GM12878 (cell line): Measurements from ENCODE around the gene ZFP14. TPM values are rescaled to one million over a fixed set of nuclear protein-coding genes. Genes with fewer than 3 reads are reported as not detected.
A peak's percentile ranks its signal among the peaks of the same experiment; 100 is the strongest.

Experiments used
- ATAC-seq: fragments of 200-7000 bp; cut with Tn5 transposase; 3 replicates; pipeline ENCODE4 v1.9.1; 2020; ENCODE audit warnings: mild to moderate bottlenecking, moderate library complexity
- BruUV-seq: library from RNA; stranded (reverse); fragments of 400-500 nt; replicated peaks from 2 replicates; lab custom pipeline; 2021; lab: Mats Ljungman, UMichigan
- CTCF ChIA-PET: fragments of 300-600 bp; sonication (Branson Sonifier 250); formaldehyde crosslinking; extraction: SDS; loops from one replicate; lab custom pipeline; 2021; ENCODE audit warnings: inconsistent platforms; lab: Yijun Ruan, JAX
- POLR2A ChIA-PET: fragments of 350-600 bp; formaldehyde crosslinking; extraction: SDS; loops from one replicate; lab custom pipeline; 2021; ENCODE audit warnings: inconsistent platforms; lab: Charles Lee
- RAD21 ChIA-PET: fragments of 300-600 bp; sonication (Branson Sonifier 250); formaldehyde crosslinking; loops from one replicate; lab custom pipeline; 2023; ENCODE audit warnings: antibody characterized with exemption; ENCODE audit not compliant: unreplicated experiment; lab: Charles Lee
- SMC1A ChIA-PET: fragments of 300-600 bp; sonication (Branson Sonifier 250); formaldehyde crosslinking; loops from one replicate; lab custom pipeline; 2023; ENCODE audit not compliant: unreplicated experiment, uncharacterized antibody; lab: Charles Lee
- DNase-seq: peaks from one replicate; pipeline ENCODE4 v3.0.0-alpha.2; 2011; ENCODE audit warnings: low read depth, low spot score
- FAIRE-seq: peaks from 3 replicates; lab custom pipeline; 2011; peaks lifted over from hg19 to GRCh38; lab: Jason Lieb, UNC
- H2AFZ ChIP-seq: 2 replicates; pipeline ENCODE4 v1.6.0; 2011; ENCODE audit warnings: low read depth, low read length, control low read depth; ENCODE audit not compliant: control insufficient read depth
- H3K27ac ChIP-seq: 2 replicates; pipeline ENCODE4 v1.5.1; 2011; ENCODE audit warnings: control low read depth; ENCODE audit not compliant: control insufficient read depth, insufficient read depth
- H3K27me3 ChIP-seq, 2 experiments: replicated peaks in 1 of 2; 2 replicates each; pipeline versions ENCODE4 v1.6.0 to v1.6.1; 2011; ENCODE audit warnings: low read length in 1 of 2; ENCODE audit not compliant: control insufficient read depth in 2 of 2, insufficient read depth in 2 of 2
- H3K36me3 ChIP-seq, 2 experiments: 2 replicates each; pipeline ENCODE4 v1.5.1; 2011; ENCODE audit warnings: low read length in 1 of 2; ENCODE audit not compliant: control insufficient read depth in 2 of 2, insufficient read depth in 2 of 2
- H3K4me1 ChIP-seq: 2 replicates; pipeline ENCODE4 v1.6.1; 2011; ENCODE audit warnings: mild to moderate bottlenecking, low read length, moderate library complexity, mixed read lengths; ENCODE audit not compliant: control insufficient read depth, insufficient read depth
- H3K4me2 ChIP-seq: 2 replicates; pipeline ENCODE4 v1.6.0; 2011; ENCODE audit warnings: control low read depth; ENCODE audit not compliant: control insufficient read depth, insufficient read depth
- H3K4me3 ChIP-seq: fragments of 200-600 bp; sonication (generic); 2 replicates; pipeline ENCODE4 v1.5.1; 2016
- H3K79me2 ChIP-seq: 2 replicates; pipeline ENCODE4 v1.6.0; 2011; ENCODE audit warnings: low read length; ENCODE audit not compliant: control insufficient read depth, insufficient read depth
- H3K9ac ChIP-seq: 2 replicates; pipeline ENCODE4 v1.8.0; 2011; ENCODE audit warnings: low read length, control low read depth, mixed read lengths; ENCODE audit not compliant: control insufficient read depth, insufficient read depth
- H3K9me3 ChIP-seq: replicated peaks from 3 replicates; pipeline ENCODE4 v1.5.1; 2011; ENCODE audit warnings: mild to moderate bottlenecking, low read length; ENCODE audit not compliant: control insufficient read depth, insufficient read depth
- H4K20me1 ChIP-seq: 2 replicates; pipeline ENCODE4 v1.6.0; 2011; ENCODE audit not compliant: control insufficient read depth, insufficient read depth
- BACH1 ChIP-seq: fragments of 450-650 bp; IDR thresholded peaks from 2 replicates; pipeline ENCODE4 v1.6.1; 2017; ENCODE audit warnings: mild to moderate bottlenecking, borderline replicate concordance
- BHLHE40 ChIP-seq, 2 experiments: fragments of 450-650 bp in 1 of 2; IDR thresholded peaks; 2 replicates each; pipeline ENCODE4 v1.6.1; 2011 to 2017; ENCODE audit warnings: low read depth in 2 of 2, borderline replicate concordance in 1 of 2, improper control_type of control experiment in 1 of 2, low read length in 1 of 2, mild to moderate bottlenecking in 1 of 2
- CBX3 ChIP-seq: fragments of 200-600 bp; sonication (generic); IDR thresholded peaks from 2 replicates; pipeline ENCODE4 v1.6.1; 2016; ENCODE audit warnings: low read depth, borderline replicate concordance
- CHD2 ChIP-seq: IDR thresholded peaks from 2 replicates; pipeline ENCODE4 v1.6.1; 2011; ENCODE audit warnings: low read depth, low read length, improper control_type of control experiment, borderline replicate concordance
- E4F1 ChIP-seq: fragments of 450-650 bp; IDR thresholded peaks from 2 replicates; pipeline ENCODE4 v1.6.1; 2018; ENCODE audit warnings: borderline replicate concordance, mild to moderate bottlenecking; ENCODE audit not compliant: partially characterized antibody
- EP300 ChIP-seq, 2 experiments: fragments of 150-350 bp in 1 of 2; IDR thresholded peaks; 2 replicates each; pipeline ENCODE4 v1.6.1; 2011 to 2012; ENCODE audit warnings: low read depth in 2 of 2, low read length in 2 of 2, borderline replicate concordance in 1 of 2, improper control_type of control experiment in 1 of 2, inconsistent platforms in 1 of 2; ENCODE audit not compliant: control insufficient read depth in 1 of 2
- FOS ChIP-seq: IDR thresholded peaks from 3 replicates; pipeline ENCODE4 v1.6.1; 2011; ENCODE audit warnings: borderline replicate concordance; ENCODE audit not compliant: insufficient read length; ENCODE audit errors: extremely low read depth
- KDM1A ChIP-seq: fragments of 200-600 bp; sonication (generic); IDR thresholded peaks from 2 replicates; pipeline ENCODE4 v1.6.1; 2016; ENCODE audit warnings: borderline replicate concordance
- NBN ChIP-seq: fragments of 450-650 bp; IDR thresholded peaks from 2 replicates; pipeline ENCODE4 v1.6.1; 2016
- NFXL1 ChIP-seq: fragments of 450-650 bp; IDR thresholded peaks from 2 replicates; pipeline ENCODE4 v1.6.1; 2017; ENCODE audit warnings: antibody characterized with exemption, mild to moderate bottlenecking, borderline replicate concordance
- NKRF ChIP-seq: fragments of 450-650 bp; conservative IDR thresholded peaks from 2 replicates; pipeline ENCODE4 v1.6.1; 2017; ENCODE audit warnings: mild to moderate bottlenecking, moderate library complexity
- NR2F1 ChIP-seq: fragments of 450-650 bp; conservative IDR thresholded peaks from 2 replicates; pipeline ENCODE4 v1.6.1; 2017; ENCODE audit warnings: mild to moderate bottlenecking
- PAX8 ChIP-seq: fragments of 450-650 bp; IDR thresholded peaks from 2 replicates; pipeline ENCODE4 v1.6.1; 2017; ENCODE audit warnings: mild to moderate bottlenecking, moderate library complexity
- PML ChIP-seq: IDR thresholded peaks from 2 replicates; pipeline ENCODE4 v1.6.1; 2012; ENCODE audit warnings: low read length, inconsistent platforms
- RBBP5 ChIP-seq: fragments of 200-600 bp; sonication (generic); conservative IDR thresholded peaks from 2 replicates; pipeline ENCODE4 v1.6.1; 2016
- USF1 ChIP-seq: IDR thresholded peaks from 2 replicates; pipeline ENCODE4 v1.6.1; 2011; ENCODE audit warnings: borderline replicate concordance, low read depth, mild to moderate bottlenecking, moderate library complexity, mixed read lengths, low read length; ENCODE audit not compliant: insufficient read depth; ENCODE audit errors: extremely low read length
- ZBED1 ChIP-seq: IDR thresholded peaks from 2 replicates; pipeline ENCODE4 v1.6.1; 2016; ENCODE audit warnings: borderline replicate concordance
- ZNF207 ChIP-seq: fragments of 450-650 bp; IDR thresholded peaks from 2 replicates; pipeline ENCODE4 v1.6.1; 2014; ENCODE audit warnings: antibody characterized with exemption, mild to moderate bottlenecking, borderline replicate concordance
- ZNF384 ChIP-seq: IDR thresholded peaks from 2 replicates; pipeline ENCODE4 v1.6.1; 2012; ENCODE audit warnings: low read depth, mild to moderate bottlenecking, low read length, improper control_type of control experiment, borderline replicate concordance
- WGBS: methylation state at CpG from one replicate; pipeline ENCODE4 v1.1.6; 2016; ENCODE audit warnings: low lambda C conversion rate; ENCODE audit not compliant: insufficient replicate concordance, insufficient coverage; ENCODE audit errors: missing lambda C conversion rate; 5-methylcytosine and 5-hydroxymethylcytosine counted together
- in situ Hi-C: fragments of 300-500 bp; cut with MboI; formaldehyde crosslinking; loops from 9 replicates; pipeline ENCODE4 v1.14.3; 2018; ENCODE audit warnings: mixed read lengths
- intact Hi-C: fragments of 100-400 bp; cut with micrococcal nuclease; formaldehyde crosslinking; loops from one replicate; pipeline ENCODE4 v1.14.2; 2022; ENCODE audit not compliant: unreplicated experiment
- polyA plus RNA-seq, 11 experiments: library from polyadenylated mRNA; depleted of rRNA in 4 of 11; unstranded in 6 of 11; stranded (reverse) in 5 of 11; fragments of >200 nt; fragmentation: Nextera tagmentation in 4 of 11; fragmentation: Illumina TruSeq in 1 of 11; extraction: Ambion mirVana in 4 of 11; extraction: Trizol in 1 of 11; gene quantifications; 1 replicate in 1 of 11; 2 replicates in 10 of 11; pipeline versions ENCODE4 v1.2.1 to v1.2.3, GENCODE V29; 2011 to 2016; ENCODE audit warnings: inconsistent platforms in 2 of 11, missing spikeins in 2 of 11, low read depth in 1 of 11
- total RNA-seq, 4 experiments: library from RNA; depleted of rRNA in 3 of 4; stranded (reverse); fragments of >200 nt in 3 of 4; fragmentation: Illumina TruSeq in 1 of 4; extraction: Trizol in 1 of 4; gene quantifications; 2 replicates each; pipeline versions ENCODE4 v1.2.1 to v1.2.3, GENCODE V29; 2013 to 2021

Gene ZFP14
- total and polyA plus RNA-seq, 10 of the 15 experiments (the other 5 are each of a cell fraction or from before 2014, with no cell fraction given): 0.61 to 2.6 (median 0.83) TPM

GRCh38 chr19:36418287-36419001, 39.4 kb upstream of the ZFP14 start, which contains the start of gene ZFP82:
Gene ZFP82, minus strand, starts transcription at chr19:36418644. Its CDS starts 8,855 bp downstream, at chr19:36409789.
- no peaks in the 10 kb centered on the region for H3K36me3 ChIP-seq
- CTCF ChIA-PET: interaction anchor here (0.6 kb wide), 1 partner anchor 14 kb away, joined by 3 read pairs; no protein-coding TSS in a partner anchor
- no TSS peak for BruUV-seq
- no peaks in the 10 kb centered on the region for H3K4me1 ChIP-seq
- peak within 1 kb of the TSS; percentile 61 for H3K27ac ChIP-seq
- peak within 1 kb of the TSS; percentile 63 for H2AFZ ChIP-seq
- DNase-seq (peak; percentile 37), ATAC-seq (peak; percentile 97), FAIRE-seq (peak; percentile 57)
- POLR2A ChIA-PET: interaction anchor here (0.6 to 1.6 kb wide), 2 partner anchors 71 to 292 kb away, joined by 5 to 6 read pairs; partner anchors contain the start of gene ZNF566
- peak within 1 kb of the TSS; percentile 71 for H3K9ac ChIP-seq
- SMC1A ChIA-PET: interaction anchor here (1.0 kb wide), 1 partner anchor 14 kb away, joined by 3 read pairs; no protein-coding TSS in a partner anchor
- intact Hi-C loops: no loop called here
- H4K20me1 ChIP-seq: no peaks in the 10 kb centered on the region
- H3K79me2 ChIP-seq: peaks cover 13% of the 10 kb centered on the region
- H3K9me3 ChIP-seq: peaks cover 6% of the 10 kb centered on the region; the same call in 2 of the 3 replicates
- peak within 1 kb of the TSS; percentile 76 for H3K4me3 ChIP-seq
- RAD21 ChIA-PET: no interaction called here
- in situ Hi-C loops: no loop called here
- 1% methylated on average over 70 of the region's 70 CpGs for WGBS
- H3K27me3 ChIP-seq: no peaks in the 10 kb centered on the region
- peak within 1 kb of the TSS; percentile 5 for H3K4me2 ChIP-seq
- TF ChIP-seq ZNF207: 0 out of 2 replicates have a peak, but pooled peaks have one; percentile 22
- TF ChIP-seq USF1: no peak
- no peak for TF ChIP-seq ZBED1
- no peak for TF ChIP-seq CBX3
- no peak for TF ChIP-seq EP300 (IDR thresholded peaks at IDR 0.05; ENCODE audit: borderline replicate concordance in 1 of 2, control insufficient read depth in 1 of 2, low read depth in 2 of 2, low read length in 2 of 2)
- no peak for TF ChIP-seq ZNF384
- TF ChIP-seq PML: no peak
- no peak for TF ChIP-seq E4F1
- no peak; the same call in 1 of the 2 replicates for TF ChIP-seq NR2F1
- TF ChIP-seq CHD2: no peak
- TF ChIP-seq KDM1A: no peak
- no peak for TF ChIP-seq BACH1
- TF ChIP-seq RBBP5: no peak
- peak; percentile 44; the same call in 1 of the 2 replicates for TF ChIP-seq NKRF
- TF ChIP-seq NBN: no peak
- TF ChIP-seq BHLHE40 (IDR thresholded peaks at IDR 0.05; ENCODE audit: borderline replicate concordance in 1 of 2, low read depth in 2 of 2, low read length in 1 of 2): peak in 1 of 2 experiments; percentile 64; a peak in 1 of 4 replicates
- no peak for TF ChIP-seq PAX8
- TF ChIP-seq FOS: no peak
- TF ChIP-seq NFXL1: no peak
